Measurements from ENCODE around the gene FAM3B.

Gene FAM3B

GRCh38 chr21:41397471-41397891 lies 80.9 kb downstream of the FAM3B start (continued):
- TF ChIP-seq ZBTB49 (tag by site-specific recombination; IDR thresholded peaks at IDR 0.05; ENCODE audit: low read depth): no peak

- ChIA-PET POLR2A (no interaction called here), CTCF (no interaction called here)
- no peak overlapping the region for H3K27ac ChIP-seq (ENCODE audit: extremely low read depth, low read depth, low read length)
- no peaks in the 10 kb centered on the region for H3K4me1 ChIP-seq (ENCODE audit: control insufficient read depth, insufficient read depth, low read length)
- H3K4me3 ChIP-seq (ENCODE audit: low read depth, low read length): no peak overlapping the region
- no peaks in the 10 kb centered on the region for H3K36me3 ChIP-seq (ENCODE audit: control insufficient read depth in 2 of 2, insufficient read depth in 1 of 2, low read length in 2 of 2)
- H3K9me3 ChIP-seq (ENCODE audit: control insufficient read depth, insufficient read depth, low read depth, low read length): no peaks in the 10 kb centered on the region
- TF ChIP-seq ATF2 (tag by site-specific recombination; IDR thresholded peaks at IDR 0.05; ENCODE audit: low read depth) (peak; percentile 62; the same call in 1 of the 2 replicates), ZNF202 (tag by site-specific recombination; IDR thresholded peaks at IDR 0.05; ENCODE audit: borderline replicate concordance) (no peak)
Measured at GRCh38 chr21:41398251-41398650, 81.7 kb downstream of the FAM3B start.

- Histone ChIP-seq H3K27ac (ENCODE audit: extremely low read depth, low read depth, low read length) (no peak overlapping the region), H3K4me3 (ENCODE audit: low read depth, low read length) (no peak overlapping the region), H3K9me3 (ENCODE audit: control insufficient read depth, insufficient read depth, low read depth, low read length) (no peaks in the 10 kb centered on the region), H3K36me3 (ENCODE audit: control insufficient read depth in 2 of 2, insufficient read depth in 1 of 2, low read length in 2 of 2) (no peaks in the 10 kb centered on the region), H3K4me1 (ENCODE audit: control insufficient read depth, insufficient read depth, low read length) (no peaks in the 10 kb centered on the region)
- CTCF ChIA-PET: no interaction called here
- POLR2A ChIA-PET: no interaction called here
- no peak for TF ChIP-seq ZNF701 (tag by site-specific recombination; IDR thresholded peaks at IDR 0.05)
- no peak for TF ChIP-seq ZNF354C (tag by site-specific recombination; IDR thresholded peaks at IDR 0.05; ENCODE audit: borderline replicate concordance, low read depth)
- TF ChIP-seq ZNF585B (tag by site-specific recombination; IDR thresholded peaks at IDR 0.05): no peak
- TF ChIP-seq ZNF544 (tag by site-specific recombination; IDR thresholded peaks at IDR 0.05): no peak
- no peak for TF ChIP-seq ZNF768 (tag by site-specific recombination; IDR thresholded peaks at IDR 0.05)
- TF ChIP-seq ZEB2 (tag by site-specific recombination; IDR thresholded peaks at IDR 0.05): no peak
- TF ChIP-seq ZNF660 (tag by site-specific recombination; IDR thresholded peaks at IDR 0.05): no peak
- TF ChIP-seq ZNF221 (tag by site-specific recombination; IDR thresholded peaks at IDR 0.05; ENCODE audit: borderline replicate concordance): no peak
- no peak for TF ChIP-seq YY1 (tag by site-specific recombination; IDR thresholded peaks at IDR 0.05)
- no peak for TF ChIP-seq ZNF830 (tag by site-specific recombination; IDR thresholded peaks at IDR 0.05; ENCODE audit: low read depth)
Measured at GRCh38 chr21:41398831-41399230, 82.2 kb downstream of the FAM3B start.

- ChIA-PET POLR2A (no interaction called here), CTCF (no interaction called here)
Measured at GRCh38 chr21:41399246-41399800, 82.7 kb downstream of the FAM3B start.

More at GRCh38 chr21:41399246-41399800, 82.7 kb downstream of the FAM3B start:
- Histone ChIP-seq H3K4me3 (ENCODE audit: low read depth, low read length) (no peak overlapping the region), H3K4me1 (ENCODE audit: control insufficient read depth, insufficient read depth, low read length) (no peaks in the 10 kb centered on the region), H3K27ac (ENCODE audit: extremely low read depth, low read depth, low read length) (no peak overlapping the region), H3K36me3 (ENCODE audit: control insufficient read depth in 2 of 2, insufficient read depth in 1 of 2, low read length in 2 of 2) (no peaks in the 10 kb centered on the region), H3K9me3 (ENCODE audit: control insufficient read depth, insufficient read depth, low read depth, low read length) (no peaks in the 10 kb centered on the region)
- TF ChIP-seq ZNF398 (tag by site-specific recombination; IDR thresholded peaks at IDR 0.05) (no peak), ZNF580 (tag by site-specific recombination; IDR thresholded peaks at IDR 0.05) (no peak), ZNF596 (tag by site-specific recombination; IDR thresholded peaks at IDR 0.05) (no peak), ZNF37A (tag by site-specific recombination; IDR thresholded peaks at IDR 0.05) (no peak), ZNF146 (tag by site-specific recombination; IDR thresholded peaks at IDR 0.05) (no peak), ZNF585B (tag by site-specific recombination; IDR thresholded peaks at IDR 0.05) (no peak), ZNF548 (tag by site-specific recombination; IDR thresholded peaks at IDR 0.05) (no peak), HIC1 (tag by site-specific recombination; IDR thresholded peaks at IDR 0.05) (no peak), ZNF621 (tag by site-specific recombination; IDR thresholded peaks at IDR 0.05) (no peak), ZNF341 (tag by site-specific recombination; IDR thresholded peaks at IDR 0.05; ENCODE audit: low read depth) (no peak)

All from HEK293 (cell line).